HG03442 (cell line): ENCODE data around the gene ITGB3.

Source experiments
- ATAC-seq: cut with Tn5 transposase; IDR thresholded peaks from one replicate; pipeline ENCODE4 v1.9.1; 2021; ENCODE audit warnings: mild to moderate bottlenecking, moderate library complexity; ENCODE audit not compliant: unreplicated experiment

The ITGB3 gene

GRCh38 chr17:47325176-47325575 lies 71.5 kb downstream of the ITGB3 start:
- no peak for ATAC-seq

- ATAC-seq, result no peak
Measured at GRCh38 chr17:47330548-47330947, 76.9 kb downstream of the ITGB3 start.

- no peak for ATAC-seq
Measured at GRCh38 chr17:47332287-47332686, 78.7 kb downstream of the ITGB3 start.

- ATAC-seq, result no peak
Measured at GRCh38 chr17:47335101-47335936, 81.7 kb downstream of the ITGB3 start.

GRCh38 chr17:47338026-47338425 lies 84.4 kb downstream of the ITGB3 start:
- no peak for ATAC-seq

GRCh38 chr17:47352848-47353247 lies 99.2 kb downstream of the ITGB3 start:
- no peak for ATAC-seq

GRCh38 chr17:47358652-47359051 lies 105.0 kb downstream of the ITGB3 start:
- no peak for ATAC-seq
